K562 (cell line): ENCODE data around the gene CCDC141.

Experiments used
- ELK3 ChIP-seq: fragments of 450-650 bp; formaldehyde crosslinking; IDR thresholded peaks from 2 replicates; pipeline ENCODE4 v1.4.0; 2020; ENCODE audit warnings: mild to moderate bottlenecking
- HDAC6 ChIP-seq: IDR thresholded peaks from 2 replicates; pipeline ENCODE4 v1.6.1; 2012; ENCODE audit warnings: low read depth, mild to moderate bottlenecking, control low read depth, inconsistent platforms, low read length, moderate library complexity
- MXI1 ChIP-seq: IDR thresholded peaks from 2 replicates; pipeline ENCODE4 v1.6.1; 2011; ENCODE audit warnings: low read depth, mild to moderate bottlenecking, improper control_type of control experiment, low read length
- RAD21 ChIP-seq, 2 experiments: fragments of 250-450 bp in 1 of 2; fragments of 450-650 bp in 1 of 2; sonication (Bioruptor Pico) in 1 of 2; formaldehyde crosslinking in 1 of 2; IDR thresholded peaks in 1 of 2; conservative IDR thresholded peaks in 1 of 2; 2 replicates each; pipeline versions ENCODE4 v1.4.0 to v1.8.0; 2020 to 2022; ENCODE audit warnings: mild to moderate bottlenecking in 2 of 2, moderate library complexity in 1 of 2
- TF ChIP-seq, protein P1 (sequence below): fragments of 450-650 bp; formaldehyde crosslinking; IDR thresholded peaks from 2 replicates; pipeline ENCODE4 v1.4.0; 2022; ENCODE audit warnings: missing genetic modification characterization
- TF ChIP-seq, protein P2 (sequence below): fragments of 450-650 bp; IDR thresholded peaks from 2 replicates; pipeline ENCODE4 v1.6.1; 2014; ENCODE audit warnings: low read depth, mild to moderate bottlenecking, moderate library complexity, borderline replicate concordance
- TF ChIP-seq, protein P3 (sequence below): sonication (generic); formaldehyde crosslinking; IDR thresholded peaks from 2 replicates; pipeline ENCODE4 v1.8.0; 2022; ENCODE audit warnings: mild to moderate bottlenecking, low read depth, missing genetic modification reagents

DNA sequence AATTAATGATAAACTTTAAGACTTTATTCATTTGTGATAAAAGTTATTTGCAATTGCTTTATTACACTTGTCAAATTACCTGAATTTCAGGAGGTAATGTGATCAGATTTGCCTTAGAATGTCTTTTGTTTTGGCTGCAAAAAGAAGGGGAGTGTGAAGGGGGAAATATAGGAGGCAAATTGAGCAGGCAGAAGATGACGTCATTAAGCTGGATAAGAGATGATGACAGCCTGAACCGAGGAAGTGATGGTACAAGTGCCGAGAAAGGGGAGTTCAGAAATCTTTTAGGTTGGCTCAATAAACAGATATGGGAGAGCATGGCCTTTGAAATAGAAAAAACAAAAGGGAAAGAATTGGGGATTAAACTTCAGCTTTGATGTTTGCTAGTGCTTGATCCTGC, 169.7 kb downstream of the CCDC141 start:
- TF ChIP-seq, protein P1, sequence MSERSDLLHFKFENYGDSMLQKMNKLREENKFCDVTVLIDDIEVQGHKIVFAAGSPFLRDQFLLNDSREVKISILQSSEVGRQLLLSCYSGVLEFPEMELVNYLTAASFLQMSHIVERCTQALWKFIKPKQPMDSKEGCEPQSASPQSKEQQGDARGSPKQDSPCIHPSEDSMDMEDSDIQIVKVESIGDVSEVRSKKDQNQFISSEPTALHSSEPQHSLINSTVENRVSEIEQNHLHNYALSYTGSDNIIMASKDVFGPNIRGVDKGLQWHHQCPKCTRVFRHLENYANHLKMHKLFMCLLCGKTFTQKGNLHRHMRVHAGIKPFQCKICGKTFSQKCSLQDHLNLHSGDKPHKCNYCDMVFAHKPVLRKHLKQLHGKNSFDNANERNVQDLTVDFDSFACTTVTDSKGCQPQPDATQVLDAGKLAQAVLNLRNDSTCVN (CRISPR knock-in tag), result no peak
- TF ChIP-seq, protein P2, sequence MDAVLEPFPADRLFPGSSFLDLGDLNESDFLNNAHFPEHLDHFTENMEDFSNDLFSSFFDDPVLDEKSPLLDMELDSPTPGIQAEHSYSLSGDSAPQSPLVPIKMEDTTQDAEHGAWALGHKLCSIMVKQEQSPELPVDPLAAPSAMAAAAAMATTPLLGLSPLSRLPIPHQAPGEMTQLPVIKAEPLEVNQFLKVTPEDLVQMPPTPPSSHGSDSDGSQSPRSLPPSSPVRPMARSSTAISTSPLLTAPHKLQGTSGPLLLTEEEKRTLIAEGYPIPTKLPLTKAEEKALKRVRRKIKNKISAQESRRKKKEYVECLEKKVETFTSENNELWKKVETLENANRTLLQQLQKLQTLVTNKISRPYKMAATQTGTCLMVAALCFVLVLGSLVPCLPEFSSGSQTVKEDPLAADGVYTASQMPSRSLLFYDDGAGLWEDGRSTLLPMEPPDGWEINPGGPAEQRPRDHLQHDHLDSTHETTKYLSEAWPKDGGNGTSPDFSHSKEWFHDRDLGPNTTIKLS, result no peak
- TF ChIP-seq MXI1, result no peak
- TF ChIP-seq RAD21 (CRISPR knock-in tag; conservative IDR thresholded peaks at IDR 0.05 in 1 of 2, IDR thresholded peaks at IDR 0.05 in 1 of 2), result no peak
- TF ChIP-seq, protein P3, sequence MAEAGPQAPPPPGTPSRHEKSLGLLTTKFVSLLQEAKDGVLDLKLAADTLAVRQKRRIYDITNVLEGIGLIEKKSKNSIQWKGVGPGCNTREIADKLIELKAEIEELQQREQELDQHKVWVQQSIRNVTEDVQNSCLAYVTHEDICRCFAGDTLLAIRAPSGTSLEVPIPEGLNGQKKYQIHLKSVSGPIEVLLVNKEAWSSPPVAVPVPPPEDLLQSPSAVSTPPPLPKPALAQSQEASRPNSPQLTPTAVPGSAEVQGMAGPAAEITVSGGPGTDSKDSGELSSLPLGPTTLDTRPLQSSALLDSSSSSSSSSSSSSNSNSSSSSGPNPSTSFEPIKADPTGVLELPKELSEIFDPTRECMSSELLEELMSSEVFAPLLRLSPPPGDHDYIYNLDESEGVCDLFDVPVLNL (CRISPR knock-in tag), result no peak
- no peak for TF ChIP-seq ELK3
- no peak for TF ChIP-seq HDAC6
